ENCODE data around the gene SLC11A2. TPM values are rescaled to one million over a fixed set of nuclear protein-coding genes. Genes with fewer than 3 reads are reported as not detected.

SLC11A2 gene
- total and polyA plus RNA-seq, 2 of the 8 experiments (the other 6 are each of a cell fraction or from before 2014, with no cell fraction given), result 55.0 to 61.5 TPM

DNA sequence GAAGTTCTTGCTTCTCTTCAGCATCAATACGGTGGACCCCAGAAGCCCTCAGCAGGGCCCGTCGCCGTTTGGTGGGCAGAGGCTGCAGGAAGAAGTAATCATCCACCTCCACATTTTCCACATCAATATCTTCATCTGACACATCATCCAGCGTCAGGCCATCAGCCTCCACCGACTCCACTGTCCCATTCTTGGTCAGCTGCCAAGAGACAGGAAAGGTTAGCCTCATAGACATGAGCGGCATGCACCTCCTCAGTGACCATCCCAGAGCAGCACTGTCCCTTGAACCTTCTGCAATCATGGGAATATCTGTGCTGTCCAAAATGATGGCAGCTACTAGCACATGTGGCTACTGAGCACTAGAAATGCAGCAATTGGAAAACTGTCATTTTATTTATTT lies 41.6 kb upstream of the SLC11A2 start (continued):
- TF ChIP-seq, protein P1, sequence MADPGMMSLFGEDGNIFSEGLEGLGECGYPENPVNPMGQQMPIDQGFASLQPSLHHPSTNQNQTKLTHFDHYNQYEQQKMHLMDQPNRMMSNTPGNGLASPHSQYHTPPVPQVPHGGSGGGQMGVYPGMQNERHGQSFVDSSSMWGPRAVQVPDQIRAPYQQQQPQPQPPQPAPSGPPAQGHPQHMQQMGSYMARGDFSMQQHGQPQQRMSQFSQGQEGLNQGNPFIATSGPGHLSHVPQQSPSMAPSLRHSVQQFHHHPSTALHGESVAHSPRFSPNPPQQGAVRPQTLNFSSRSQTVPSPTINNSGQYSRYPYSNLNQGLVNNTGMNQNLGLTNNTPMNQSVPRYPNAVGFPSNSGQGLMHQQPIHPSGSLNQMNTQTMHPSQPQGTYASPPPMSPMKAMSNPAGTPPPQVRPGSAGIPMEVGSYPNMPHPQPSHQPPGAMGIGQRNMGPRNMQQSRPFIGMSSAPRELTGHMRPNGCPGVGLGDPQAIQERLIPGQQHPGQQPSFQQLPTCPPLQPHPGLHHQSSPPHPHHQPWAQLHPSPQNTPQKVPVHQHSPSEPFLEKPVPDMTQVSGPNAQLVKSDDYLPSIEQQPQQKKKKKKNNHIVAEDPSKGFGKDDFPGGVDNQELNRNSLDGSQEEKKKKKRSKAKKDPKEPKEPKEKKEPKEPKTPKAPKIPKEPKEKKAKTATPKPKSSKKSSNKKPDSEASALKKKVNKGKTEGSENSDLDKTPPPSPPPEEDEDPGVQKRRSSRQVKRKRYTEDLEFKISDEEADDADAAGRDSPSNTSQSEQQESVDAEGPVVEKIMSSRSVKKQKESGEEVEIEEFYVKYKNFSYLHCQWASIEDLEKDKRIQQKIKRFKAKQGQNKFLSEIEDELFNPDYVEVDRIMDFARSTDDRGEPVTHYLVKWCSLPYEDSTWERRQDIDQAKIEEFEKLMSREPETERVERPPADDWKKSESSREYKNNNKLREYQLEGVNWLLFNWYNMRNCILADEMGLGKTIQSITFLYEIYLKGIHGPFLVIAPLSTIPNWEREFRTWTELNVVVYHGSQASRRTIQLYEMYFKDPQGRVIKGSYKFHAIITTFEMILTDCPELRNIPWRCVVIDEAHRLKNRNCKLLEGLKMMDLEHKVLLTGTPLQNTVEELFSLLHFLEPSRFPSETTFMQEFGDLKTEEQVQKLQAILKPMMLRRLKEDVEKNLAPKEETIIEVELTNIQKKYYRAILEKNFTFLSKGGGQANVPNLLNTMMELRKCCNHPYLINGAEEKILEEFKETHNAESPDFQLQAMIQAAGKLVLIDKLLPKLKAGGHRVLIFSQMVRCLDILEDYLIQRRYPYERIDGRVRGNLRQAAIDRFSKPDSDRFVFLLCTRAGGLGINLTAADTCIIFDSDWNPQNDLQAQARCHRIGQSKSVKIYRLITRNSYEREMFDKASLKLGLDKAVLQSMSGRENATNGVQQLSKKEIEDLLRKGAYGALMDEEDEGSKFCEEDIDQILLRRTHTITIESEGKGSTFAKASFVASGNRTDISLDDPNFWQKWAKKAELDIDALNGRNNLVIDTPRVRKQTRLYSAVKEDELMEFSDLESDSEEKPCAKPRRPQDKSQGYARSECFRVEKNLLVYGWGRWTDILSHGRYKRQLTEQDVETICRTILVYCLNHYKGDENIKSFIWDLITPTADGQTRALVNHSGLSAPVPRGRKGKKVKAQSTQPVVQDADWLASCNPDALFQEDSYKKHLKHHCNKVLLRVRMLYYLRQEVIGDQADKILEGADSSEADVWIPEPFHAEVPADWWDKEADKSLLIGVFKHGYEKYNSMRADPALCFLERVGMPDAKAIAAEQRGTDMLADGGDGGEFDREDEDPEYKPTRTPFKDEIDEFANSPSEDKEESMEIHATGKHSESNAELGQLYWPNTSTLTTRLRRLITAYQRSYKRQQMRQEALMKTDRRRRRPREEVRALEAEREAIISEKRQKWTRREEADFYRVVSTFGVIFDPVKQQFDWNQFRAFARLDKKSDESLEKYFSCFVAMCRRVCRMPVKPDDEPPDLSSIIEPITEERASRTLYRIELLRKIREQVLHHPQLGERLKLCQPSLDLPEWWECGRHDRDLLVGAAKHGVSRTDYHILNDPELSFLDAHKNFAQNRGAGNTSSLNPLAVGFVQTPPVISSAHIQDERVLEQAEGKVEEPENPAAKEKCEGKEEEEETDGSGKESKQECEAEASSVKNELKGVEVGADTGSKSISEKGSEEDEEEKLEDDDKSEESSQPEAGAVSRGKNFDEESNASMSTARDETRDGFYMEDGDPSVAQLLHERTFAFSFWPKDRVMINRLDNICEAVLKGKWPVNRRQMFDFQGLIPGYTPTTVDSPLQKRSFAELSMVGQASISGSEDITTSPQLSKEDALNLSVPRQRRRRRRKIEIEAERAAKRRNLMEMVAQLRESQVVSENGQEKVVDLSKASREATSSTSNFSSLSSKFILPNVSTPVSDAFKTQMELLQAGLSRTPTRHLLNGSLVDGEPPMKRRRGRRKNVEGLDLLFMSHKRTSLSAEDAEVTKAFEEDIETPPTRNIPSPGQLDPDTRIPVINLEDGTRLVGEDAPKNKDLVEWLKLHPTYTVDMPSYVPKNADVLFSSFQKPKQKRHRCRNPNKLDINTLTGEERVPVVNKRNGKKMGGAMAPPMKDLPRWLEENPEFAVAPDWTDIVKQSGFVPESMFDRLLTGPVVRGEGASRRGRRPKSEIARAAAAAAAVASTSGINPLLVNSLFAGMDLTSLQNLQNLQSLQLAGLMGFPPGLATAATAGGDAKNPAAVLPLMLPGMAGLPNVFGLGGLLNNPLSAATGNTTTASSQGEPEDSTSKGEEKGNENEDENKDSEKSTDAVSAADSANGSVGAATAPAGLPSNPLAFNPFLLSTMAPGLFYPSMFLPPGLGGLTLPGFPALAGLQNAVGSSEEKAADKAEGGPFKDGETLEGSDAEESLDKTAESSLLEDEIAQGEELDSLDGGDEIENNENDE (IDR thresholded peaks at IDR 0.05; ENCODE audit: insufficient replicate concordance, low read length), result no peak
- TF ChIP-seq TBP (IDR thresholded peaks at IDR 0.05; ENCODE audit: low read depth, low read length) (no peak), TEAD4 (IDR thresholded peaks at IDR 0.05; ENCODE audit: low read depth, low read length) (no peak), POLR2A (IDR thresholded peaks at IDR 0.05; ENCODE audit: control extremely low read depth in 1 of 2, low read depth in 2 of 2, low read length in 2 of 2) (no peak), PHF8 (conservative IDR thresholded peaks at IDR 0.05; ENCODE audit: low read depth, low read length) (no peak), CBX8 (IDR thresholded peaks at IDR 0.05; ENCODE audit: borderline replicate concordance, low read depth, low read length) (no peak)
- TF ChIP-seq, protein P2, sequence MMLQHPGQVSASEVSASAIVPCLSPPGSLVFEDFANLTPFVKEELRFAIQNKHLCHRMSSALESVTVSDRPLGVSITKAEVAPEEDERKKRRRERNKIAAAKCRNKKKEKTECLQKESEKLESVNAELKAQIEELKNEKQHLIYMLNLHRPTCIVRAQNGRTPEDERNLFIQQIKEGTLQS (IDR thresholded peaks at IDR 0.05; ENCODE audit: insufficient read depth, low read depth, low read length), result no peak
- TF ChIP-seq, protein P3, sequence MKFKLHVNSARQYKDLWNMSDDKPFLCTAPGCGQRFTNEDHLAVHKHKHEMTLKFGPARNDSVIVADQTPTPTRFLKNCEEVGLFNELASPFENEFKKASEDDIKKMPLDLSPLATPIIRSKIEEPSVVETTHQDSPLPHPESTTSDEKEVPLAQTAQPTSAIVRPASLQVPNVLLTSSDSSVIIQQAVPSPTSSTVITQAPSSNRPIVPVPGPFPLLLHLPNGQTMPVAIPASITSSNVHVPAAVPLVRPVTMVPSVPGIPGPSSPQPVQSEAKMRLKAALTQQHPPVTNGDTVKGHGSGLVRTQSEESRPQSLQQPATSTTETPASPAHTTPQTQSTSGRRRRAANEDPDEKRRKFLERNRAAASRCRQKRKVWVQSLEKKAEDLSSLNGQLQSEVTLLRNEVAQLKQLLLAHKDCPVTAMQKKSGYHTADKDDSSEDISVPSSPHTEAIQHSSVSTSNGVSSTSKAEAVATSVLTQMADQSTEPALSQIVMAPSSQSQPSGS (IDR thresholded peaks at IDR 0.05; ENCODE audit: low read length), result no peak

All from H1 (cell line).